SK-N-SH (cell line): Measurements from ENCODE around the gene ZNF576.

ENCODE experiments used
- RXRA ChIP-seq: IDR thresholded peaks from 2 replicates; pipeline ENCODE4 v1.4.0; 2012; ENCODE audit warnings: low read depth, mild to moderate bottlenecking, borderline replicate concordance
- TF ChIP-seq, protein P1 (sequence below): fragments of 200-600 bp; sonication (generic); IDR thresholded peaks from 2 replicates; pipeline ENCODE4 v1.6.1; 2017; ENCODE audit warnings: antibody characterized with exemption, mild to moderate bottlenecking, moderate library complexity

- TF ChIP-seq, protein P1, sequence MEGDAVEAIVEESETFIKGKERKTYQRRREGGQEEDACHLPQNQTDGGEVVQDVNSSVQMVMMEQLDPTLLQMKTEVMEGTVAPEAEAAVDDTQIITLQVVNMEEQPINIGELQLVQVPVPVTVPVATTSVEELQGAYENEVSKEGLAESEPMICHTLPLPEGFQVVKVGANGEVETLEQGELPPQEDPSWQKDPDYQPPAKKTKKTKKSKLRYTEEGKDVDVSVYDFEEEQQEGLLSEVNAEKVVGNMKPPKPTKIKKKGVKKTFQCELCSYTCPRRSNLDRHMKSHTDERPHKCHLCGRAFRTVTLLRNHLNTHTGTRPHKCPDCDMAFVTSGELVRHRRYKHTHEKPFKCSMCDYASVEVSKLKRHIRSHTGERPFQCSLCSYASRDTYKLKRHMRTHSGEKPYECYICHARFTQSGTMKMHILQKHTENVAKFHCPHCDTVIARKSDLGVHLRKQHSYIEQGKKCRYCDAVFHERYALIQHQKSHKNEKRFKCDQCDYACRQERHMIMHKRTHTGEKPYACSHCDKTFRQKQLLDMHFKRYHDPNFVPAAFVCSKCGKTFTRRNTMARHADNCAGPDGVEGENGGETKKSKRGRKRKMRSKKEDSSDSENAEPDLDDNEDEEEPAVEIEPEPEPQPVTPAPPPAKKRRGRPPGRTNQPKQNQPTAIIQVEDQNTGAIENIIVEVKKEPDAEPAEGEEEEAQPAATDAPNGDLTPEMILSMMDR = no peak
- no peak for TF ChIP-seq RXRA
These were observed 3.4 kb downstream of the ZNF576 start for GRCh38 chr19:43599635-43600295.
